Endothelial cell (in vitro differentiated cells): ENCODE measurements around the gene TBC1D8. TPM values are rescaled to one million over a fixed set of nuclear protein-coding genes. Genes with fewer than 3 reads are reported as not detected.
A peak's percentile ranks its signal among the peaks of the same experiment; 100 is the strongest.

Experiments used
- DNase-seq: peaks from one replicate; pipeline ENCODE4 v3.0.0; 2021; ENCODE audit warnings: low spot score
- H3K27ac Mint-ChIP-seq: one replicate; pipeline ENCODE4 v1.8.0; 2021; ENCODE audit warnings: mixed read lengths, inconsistent platforms; ENCODE audit not compliant: unreplicated experiment
- H3K27me3 Mint-ChIP-seq: one replicate; pipeline ENCODE4 v1.8.0; 2021; ENCODE audit warnings: mild to moderate bottlenecking, moderate library complexity, mixed read lengths, inconsistent platforms; ENCODE audit not compliant: unreplicated experiment
- H3K36me3 Mint-ChIP-seq: one replicate; pipeline ENCODE4 v1.8.0; 2021; ENCODE audit warnings: mild to moderate bottlenecking, low read depth, mixed read lengths, inconsistent platforms; ENCODE audit not compliant: unreplicated experiment
- H3K4me1 Mint-ChIP-seq: one replicate; pipeline ENCODE4 v1.8.0; 2021; ENCODE audit warnings: mild to moderate bottlenecking, mixed read lengths, inconsistent platforms; ENCODE audit not compliant: unreplicated experiment
- H3K4me3 Mint-ChIP-seq: one replicate; pipeline ENCODE4 v1.8.0; 2021; ENCODE audit warnings: mild to moderate bottlenecking, mixed read lengths, inconsistent platforms; ENCODE audit not compliant: unreplicated experiment
- H3K9me3 Mint-ChIP-seq: one replicate; pipeline ENCODE4 v1.8.0; 2021; ENCODE audit warnings: mixed read lengths, inconsistent platforms; ENCODE audit not compliant: unreplicated experiment
- total RNA-seq: library from RNA; stranded (reverse); fragmentation: NEBNext Ultra II Directional; extraction: Animal tissue kit (Norgen Biotek cat#: 25700); gene quantifications from one replicate; pipeline ENCODE4 v1.2.1, GENCODE V29; 2021; ENCODE audit not compliant: unreplicated experiment
- TF ChIP-seq, protein P1 (sequence below): fragments of 200-600 bp; sonication (generic); IDR thresholded peaks from one replicate; pipeline ENCODE4 v1.5.0; 2021; ENCODE audit warnings: antibody characterized with exemption; ENCODE audit not compliant: unreplicated experiment

Gene TBC1D8
- total RNA-seq, 1 donor from 2014 or later: 27.5 TPM

DNA sequence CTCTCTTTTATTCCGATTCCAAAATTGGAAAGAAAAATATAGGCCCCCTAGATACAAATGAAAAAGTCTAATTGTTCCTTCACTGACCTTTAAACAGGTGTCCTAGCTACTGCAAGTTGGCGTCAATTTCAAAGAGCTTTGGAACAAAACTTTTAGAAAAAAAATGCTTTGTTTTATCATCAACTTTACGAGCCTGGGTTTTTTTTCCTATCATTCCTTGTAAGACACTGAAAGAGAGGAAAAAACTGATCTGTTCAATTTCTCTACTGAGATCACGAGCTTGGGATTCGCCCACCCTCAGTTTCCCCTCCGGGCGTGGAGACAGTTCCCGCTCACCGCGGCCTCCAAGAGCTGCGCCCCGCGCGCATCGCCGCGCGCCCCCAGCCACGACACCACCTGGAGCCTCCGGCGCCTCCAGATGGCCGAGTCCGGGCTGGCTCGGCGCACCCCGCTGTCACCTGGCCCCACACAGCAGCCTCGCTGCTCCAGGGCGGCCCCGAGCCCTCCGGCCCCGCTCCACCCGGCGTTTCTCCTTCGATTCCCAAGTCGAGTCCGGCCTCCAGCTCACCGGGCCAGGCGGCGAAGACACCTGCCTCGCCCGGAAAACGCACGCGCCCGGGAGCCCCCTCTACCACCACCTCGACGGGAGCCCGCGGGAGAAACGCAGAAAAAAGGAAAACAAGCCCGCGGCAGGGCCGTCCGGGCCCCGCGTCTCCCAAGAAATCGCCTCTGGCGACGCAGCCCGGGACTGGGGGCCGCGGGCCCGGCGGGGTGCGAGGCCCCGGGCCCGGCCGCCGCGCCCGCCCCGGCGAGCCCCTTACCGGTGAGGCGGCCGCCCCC, 656 bp downstream of the TBC1D8 start:
- peaks cover 52% of the 10 kb centered on the region for H3K4me1 Mint-ChIP-seq
- no peak overlapping the region for H3K27ac Mint-ChIP-seq

DNA sequence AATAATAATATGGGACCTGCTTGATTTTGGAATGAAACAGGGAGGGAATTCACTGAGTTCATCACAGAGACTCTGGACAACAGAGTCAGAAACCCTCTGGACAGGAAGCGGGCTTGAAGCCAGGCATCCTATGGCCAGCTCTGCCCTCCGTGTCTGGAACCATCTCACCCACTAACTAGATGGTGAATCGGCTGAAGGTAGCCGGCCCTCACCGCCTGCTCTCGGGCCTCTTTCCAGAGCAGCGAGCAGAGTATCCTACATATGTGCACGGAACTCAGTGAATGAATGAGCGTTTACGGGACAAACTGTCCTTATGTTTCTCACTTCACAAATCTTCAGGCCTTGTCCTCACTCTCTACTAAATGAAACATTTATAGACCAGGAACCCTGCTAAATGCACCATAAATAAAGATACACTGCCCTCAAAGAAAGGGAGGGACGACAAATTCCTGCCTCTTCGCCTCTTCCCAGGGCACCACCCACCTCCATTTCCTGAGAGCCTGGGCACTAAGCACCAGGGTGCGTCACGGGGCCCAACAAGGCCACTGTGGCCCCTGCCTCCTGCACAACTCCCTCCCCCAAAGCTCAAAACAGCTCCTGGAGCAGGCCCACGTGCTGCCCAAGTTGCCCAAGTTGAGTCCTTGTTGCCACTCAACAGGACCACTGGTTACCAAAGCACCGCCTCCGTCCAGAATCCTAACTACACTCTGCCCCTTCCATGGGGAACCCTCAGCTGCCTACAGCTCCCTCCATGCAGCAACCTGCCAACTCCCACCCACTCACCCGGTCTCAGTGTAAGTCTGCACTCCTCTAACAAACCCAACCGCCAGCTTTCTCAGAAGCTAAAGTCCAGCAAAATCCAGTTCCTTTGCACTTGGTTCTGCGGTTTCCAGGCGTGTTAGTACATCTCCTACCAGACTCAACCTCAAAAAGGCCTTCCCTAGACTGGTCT, 1.7 kb downstream of the TBC1D8 start:
- TF ChIP-seq, protein P1, sequence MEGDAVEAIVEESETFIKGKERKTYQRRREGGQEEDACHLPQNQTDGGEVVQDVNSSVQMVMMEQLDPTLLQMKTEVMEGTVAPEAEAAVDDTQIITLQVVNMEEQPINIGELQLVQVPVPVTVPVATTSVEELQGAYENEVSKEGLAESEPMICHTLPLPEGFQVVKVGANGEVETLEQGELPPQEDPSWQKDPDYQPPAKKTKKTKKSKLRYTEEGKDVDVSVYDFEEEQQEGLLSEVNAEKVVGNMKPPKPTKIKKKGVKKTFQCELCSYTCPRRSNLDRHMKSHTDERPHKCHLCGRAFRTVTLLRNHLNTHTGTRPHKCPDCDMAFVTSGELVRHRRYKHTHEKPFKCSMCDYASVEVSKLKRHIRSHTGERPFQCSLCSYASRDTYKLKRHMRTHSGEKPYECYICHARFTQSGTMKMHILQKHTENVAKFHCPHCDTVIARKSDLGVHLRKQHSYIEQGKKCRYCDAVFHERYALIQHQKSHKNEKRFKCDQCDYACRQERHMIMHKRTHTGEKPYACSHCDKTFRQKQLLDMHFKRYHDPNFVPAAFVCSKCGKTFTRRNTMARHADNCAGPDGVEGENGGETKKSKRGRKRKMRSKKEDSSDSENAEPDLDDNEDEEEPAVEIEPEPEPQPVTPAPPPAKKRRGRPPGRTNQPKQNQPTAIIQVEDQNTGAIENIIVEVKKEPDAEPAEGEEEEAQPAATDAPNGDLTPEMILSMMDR: no peak
- Mint-ChIP-seq H3K36me3 (no peaks in the 10 kb centered on the region), H3K27me3 (peaks cover 4% of the 10 kb centered on the region), H3K4me1 (peaks cover 52% of the 10 kb centered on the region), H3K9me3 (no peaks in the 10 kb centered on the region), H3K27ac (peak overlapping the region; percentile 27), H3K4me3 (peak overlapping the region; percentile 88)
- DNase-seq: no peak

More for the DNA sequence above, 656 bp downstream of the TBC1D8 start:
- peaks cover 4% of the 10 kb centered on the region for H3K27me3 Mint-ChIP-seq
- no peaks in the 10 kb centered on the region for H3K36me3 Mint-ChIP-seq
- peak overlapping the region; percentile 88 for H3K4me3 Mint-ChIP-seq
- DNase-seq: peak; percentile 45
- H3K9me3 Mint-ChIP-seq: no peaks in the 10 kb centered on the region
- TF ChIP-seq, protein P1: no peak

DNA sequence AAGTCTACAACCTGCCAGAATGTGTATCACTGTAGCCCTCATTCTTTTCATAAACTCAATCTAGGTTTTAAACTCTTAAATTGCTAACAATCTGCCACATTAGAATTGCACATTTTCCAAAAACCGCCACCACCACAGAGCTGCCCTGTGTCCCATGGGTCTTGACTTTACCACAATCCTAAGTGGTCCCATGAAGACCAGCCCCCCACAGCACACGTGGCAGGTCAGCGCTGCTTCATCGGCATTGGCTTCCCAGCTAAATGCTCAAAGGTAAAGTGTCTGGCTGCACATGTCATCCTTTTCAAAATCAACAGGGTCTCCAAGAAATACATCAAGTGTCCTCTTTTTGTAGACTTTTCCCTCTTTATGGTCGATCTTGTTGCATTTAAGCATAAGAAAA, 2.4 kb downstream of the TBC1D8 start:
- Mint-ChIP-seq H3K36me3 (no peaks in the 10 kb centered on the region), H3K9me3 (no peaks in the 10 kb centered on the region), H3K4me1 (peaks cover 58% of the 10 kb centered on the region), H3K27ac (peak overlapping the region; percentile 27), H3K4me3 (no peak overlapping the region), H3K27me3 (peaks cover 4% of the 10 kb centered on the region)
- TF ChIP-seq, protein P1: no peak
- DNase-seq: no peak

DNA sequence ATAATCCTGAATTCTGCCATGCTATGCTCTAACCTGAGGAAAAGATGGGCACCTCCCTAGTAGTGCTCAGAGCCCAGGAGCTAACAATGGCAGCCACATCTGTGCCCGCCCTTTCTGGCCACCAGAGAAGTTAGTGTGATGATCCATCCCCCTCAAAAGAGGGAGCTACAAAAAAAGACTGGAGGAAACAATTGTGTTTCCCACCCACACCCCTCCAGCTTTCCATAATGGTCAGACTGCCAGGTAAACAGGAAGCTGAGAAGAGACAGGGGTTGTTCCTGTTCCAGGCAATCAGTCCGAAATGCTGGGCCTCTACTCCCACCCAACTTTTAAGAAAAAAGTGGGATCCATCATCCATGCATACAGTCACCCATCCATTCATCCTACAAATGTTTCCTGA, 3.2 kb downstream of the TBC1D8 start:
- peaks cover 59% of the 10 kb centered on the region for H3K4me1 Mint-ChIP-seq
- H3K27me3 Mint-ChIP-seq: peaks cover 4% of the 10 kb centered on the region
- H3K27ac Mint-ChIP-seq: no peak overlapping the region
- no peak for DNase-seq
- no peaks in the 10 kb centered on the region for H3K36me3 Mint-ChIP-seq
- TF ChIP-seq, protein P1: no peak
- H3K4me3 Mint-ChIP-seq: peak overlapping the region; percentile 2
- no peaks in the 10 kb centered on the region for H3K9me3 Mint-ChIP-seq
